HG02678 (cell line): ENCODE data around the gene ZBTB40.

ENCODE experiments used
- ATAC-seq: cut with Tn5 transposase; IDR thresholded peaks from one replicate; pipeline ENCODE4 v1.9.1; 2021; ENCODE audit warnings: mild to moderate bottlenecking, moderate library complexity; ENCODE audit not compliant: unreplicated experiment

Gene ZBTB40

GRCh38 chr1:22420455-22421053 lies 31.1 kb upstream of the ZBTB40 start:
- no peak for ATAC-seq

- ATAC-seq = no peak
Measured at GRCh38 chr1:22426781-22427180, 24.9 kb upstream of the ZBTB40 start.

- no peak for ATAC-seq
Measured at GRCh38 chr1:22428672-22429071, 23.0 kb upstream of the ZBTB40 start.

- no peak for ATAC-seq
Measured at GRCh38 chr1:22431965-22432364, 19.7 kb upstream of the ZBTB40 start.

- no peak for ATAC-seq
Measured at GRCh38 chr1:22434717-22435116, 16.9 kb upstream of the ZBTB40 start.

GRCh38 chr1:22436948-22437347 lies 14.7 kb upstream of the ZBTB40 start:
- no peak for ATAC-seq

- no peak for ATAC-seq
Measured at GRCh38 chr1:22437573-22437972, 14.1 kb upstream of the ZBTB40 start.

GRCh38 chr1:22440582-22440981 lies 11.1 kb upstream of the ZBTB40 start:
- no peak for ATAC-seq

- no peak for ATAC-seq
Measured at GRCh38 chr1:22442212-22442894, 9.3 kb upstream of the ZBTB40 start.

GRCh38 chr1:22443332-22443731 lies 8.3 kb upstream of the ZBTB40 start:
- ATAC-seq = no peak

GRCh38 chr1:22444856-22445255 lies 6.8 kb upstream of the ZBTB40 start:
- ATAC-seq = no peak

- ATAC-seq = no peak
Measured at GRCh38 chr1:22447621-22448111, 4.0 kb upstream of the ZBTB40 start.

- no peak for ATAC-seq
Measured at GRCh38 chr1:22449636-22450035, 2.0 kb upstream of the ZBTB40 start.

GRCh38 chr1:22450351-22451021 lies 1.2 kb upstream of the ZBTB40 start:
- no peak for ATAC-seq

- ATAC-seq = peak; percentile 21
Measured at GRCh38 chr1:22452481-22452957, 868 bp downstream of the ZBTB40 start.

- no peak for ATAC-seq
Measured at GRCh38 chr1:22453181-22453580, 1.5 kb downstream of the ZBTB40 start.

- no peak for ATAC-seq
Measured at GRCh38 chr1:22454476-22455056, 2.9 kb downstream of the ZBTB40 start.

GRCh38 chr1:22457345-22457744 lies 5.7 kb downstream of the ZBTB40 start:
- no peak for ATAC-seq

- no peak for ATAC-seq
Measured at GRCh38 chr1:22457836-22458235, 6.2 kb downstream of the ZBTB40 start.

GRCh38 chr1:22461100-22461499 lies 9.4 kb downstream of the ZBTB40 start:
- no peak for ATAC-seq

- no peak for ATAC-seq
Measured at GRCh38 chr1:22461678-22462527, 10.3 kb downstream of the ZBTB40 start.
